Posterior vena cava (tissue), 2 donors: ENCODE results near the gene ZNF324B. TPM values are rescaled to one million over a fixed set of nuclear protein-coding genes. Genes with fewer than 3 reads are reported as not detected.

ENCODE experiments used
- total RNA-seq, 2 donors: library from RNA; stranded (reverse); fragmentation: NEBNext Ultra II Directional; extraction: Animal tissue kit (Norgen Biotek cat#: 25700); gene quantifications; one replicate each; pipeline ENCODE4 v1.2.1, GENCODE V29; 2021
- donor health status: DM: yes; HTN: yes; CAD: no.
- donor health status: DM: yes; HTN: yes; CAD: no.

The ZNF324B gene
- total RNA-seq, 2 donors from 2014 or later, result 5.1 to 5.4 TPM

Other genes starting within 250 kb of the ZNF324B start
- 10 to 100 TPM; 12.2 to 15.8 TPM for gene ZNF544, start 222.7 kb upstream of the ZNF324B start, total RNA-seq
- 1 to 10 TPM; 5.1 to 5.5 TPM for gene ZNF8, start 172.7 kb upstream of the ZNF324B start, total RNA-seq
- gene ERVK3-1, start 146.2 kb upstream of the ZNF324B start, total RNA-seq, result 10 to 100 TPM; 17.7 to 25.0 TPM
- gene ZSCAN22, start 124.6 kb upstream of the ZNF324B start, total RNA-seq, result 1 to 10 TPM; 2.5 to 2.6 TPM
- 10 to 100 TPM; 11.7 to 17.5 TPM for gene A1BG, start 98.1 kb upstream of the ZNF324B start, total RNA-seq
- gene ZNF497, start 88.9 kb upstream of the ZNF324B start, total RNA-seq, result under 1 TPM; 0.14 to 0.69 TPM
- 1 to 10 TPM in 1 of 2 donors, under 1 TPM in 1; 0.86 to 1.0 TPM for gene ZNF837, start 70.6 kb upstream of the ZNF324B start, total RNA-seq
- gene RPS5, start 64.4 kb upstream of the ZNF324B start, total RNA-seq, result 100 to 1,000 TPM; 714 to 768 TPM
- not detected for gene RNF225, start 56.0 kb upstream of the ZNF324B start, total RNA-seq
- gene ZNF584, start 43.0 kb upstream of the ZNF324B start, total RNA-seq, result 10 to 100 TPM in 1 of 2 donors, 1 to 10 TPM in 1; 7.3 to 11.7 TPM
- 1 to 10 TPM; 2.9 to 3.8 TPM for gene ZNF132, start 11.5 kb upstream of the ZNF324B start, total RNA-seq
- 1 to 10 TPM; 7.0 to 7.8 TPM for gene ZNF324, start 15.5 kb downstream of the ZNF324B start, total RNA-seq
- 1 to 10 TPM; 4.8 to 6.0 TPM for gene ZNF446, start 24.7 kb downstream of the ZNF324B start, total RNA-seq
- gene SLC27A5, start 60.4 kb downstream of the ZNF324B start, total RNA-seq, result 1 to 10 TPM; 7.6 to 7.9 TPM
- 10 to 100 TPM; 11.8 to 12.1 TPM for gene ZBTB45, start 68.2 kb downstream of the ZNF324B start, total RNA-seq
- 100 to 1,000 TPM; 159 to 168 TPM for gene TRIM28, start 92.4 kb downstream of the ZNF324B start, total RNA-seq
- gene CHMP2A, start 103.5 kb downstream of the ZNF324B start, total RNA-seq, result 100 to 1,000 TPM in 1 of 2 donors, 10 to 100 TPM in 1; 96.9 to 103 TPM
- 10 to 100 TPM; 53.3 to 60.0 TPM for gene UBE2M, start 107.0 kb downstream of the ZNF324B start, total RNA-seq
- gene MZF1, start 121.7 kb downstream of the ZNF324B start, total RNA-seq, result 10 to 100 TPM; 10.0 to 14.0 TPM